LHCN-M2 (cell line): ENCODE results near the gene GPANK1. TPM values are rescaled to one million over a fixed set of nuclear protein-coding genes. Genes with fewer than 3 reads are reported as not detected.
A peak's percentile ranks its signal among the peaks of the same experiment; 100 is the strongest.
"Not testable (repeated sequence)": the region's sequence is repeated elsewhere in the genome, so short reads cannot be mapped to it uniquely, and the experiment has no call there.

Source experiments
- DNase-seq: peaks from one replicate; pipeline ENCODE4 v3.0.0-alpha.2; 2012; ENCODE audit warnings: low read depth
- polyA plus RNA-seq: library from polyadenylated mRNA; unstranded; fragments of >200 nt; gene quantifications from one replicate; pipeline ENCODE4 v1.2.1, GENCODE V29; 2012; ENCODE audit warnings: missing spikeins
- total RNA-seq: library from RNA; depleted of rRNA; stranded (reverse); fragments of >200 nt; gene quantifications from 2 replicates; pipeline ENCODE4 v1.2.3, GENCODE V29; 2014; rRNA removed

The GPANK1 gene
- 28.5 and 31.2 TPM in 2 replicates for total RNA-seq
- polyA plus RNA-seq: 18.4 TPM

DNA sequence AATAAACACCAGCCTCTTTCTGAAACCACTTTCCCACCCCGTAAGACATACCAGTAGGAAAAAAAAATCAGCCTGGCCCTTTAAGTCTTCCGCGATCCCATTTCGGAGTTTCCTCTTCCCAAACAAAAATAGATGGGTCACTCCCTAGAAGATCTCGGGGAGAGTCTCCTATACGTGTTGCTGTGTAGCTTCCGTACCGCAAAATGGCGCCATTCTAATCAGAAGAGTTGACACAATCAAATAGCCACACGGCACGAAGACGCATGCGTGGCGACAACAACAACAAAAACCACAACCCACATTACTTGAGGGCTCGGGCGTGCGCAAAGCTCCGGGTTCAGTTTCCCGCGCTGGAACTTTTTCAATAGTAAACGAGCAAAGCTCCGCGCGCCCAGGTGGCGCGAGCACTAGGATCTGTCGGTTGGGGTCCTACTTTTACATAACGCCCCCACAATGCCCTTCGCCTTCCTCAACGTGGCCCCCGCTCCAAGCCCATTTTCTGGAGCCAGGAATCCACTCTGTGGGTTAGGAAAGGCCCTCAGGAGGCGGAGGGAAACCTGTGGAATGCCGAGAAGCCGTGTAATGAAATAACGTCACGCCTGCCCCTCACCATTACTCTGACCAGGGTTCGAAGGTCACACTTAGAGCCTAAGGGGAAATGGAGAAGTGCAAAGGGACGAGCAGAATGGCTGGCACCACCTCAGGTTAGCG lies at the start of gene GPANK1:
Gene GPANK1, minus strand, starts transcription at position 208 of the 711 bp plus-strand sequence. CDS start 519 bp downstream, outside the sequence.
- DNase-seq: peak; percentile 97

DNA sequence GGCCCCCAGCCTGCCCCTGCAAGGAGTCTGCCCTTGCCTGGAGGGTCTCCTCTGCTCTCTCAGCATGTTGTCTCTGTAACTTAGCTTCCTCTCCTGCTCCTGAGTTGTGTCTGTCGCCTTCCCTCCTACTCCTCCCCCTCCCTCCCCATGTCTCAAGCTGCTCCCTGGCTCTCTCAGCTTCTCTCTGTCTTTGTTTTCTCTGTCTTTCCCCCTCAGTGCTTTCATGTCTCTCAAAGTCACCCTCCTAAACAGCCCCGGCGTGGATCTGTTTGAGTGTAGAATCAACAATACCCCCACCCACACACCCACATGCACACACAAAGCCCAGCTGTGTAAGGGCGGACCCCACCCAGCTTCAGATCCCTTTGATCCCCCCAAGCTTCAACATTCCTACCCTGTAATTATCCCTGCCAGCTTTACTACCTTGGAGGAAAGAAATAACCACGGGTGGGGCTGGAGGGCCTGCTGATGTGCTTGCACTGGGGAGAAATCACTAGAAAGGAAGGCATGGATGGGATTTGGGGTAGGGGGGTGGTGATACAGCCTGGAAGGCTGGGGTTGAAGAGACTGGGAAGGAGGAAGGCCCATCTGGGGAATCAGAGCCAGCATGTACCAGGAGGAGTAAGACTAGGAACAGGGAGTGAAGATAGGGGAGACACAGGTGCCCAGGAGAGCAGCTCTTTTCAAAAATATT lies 49.3 kb upstream of the GPANK1 start:
- no peak for DNase-seq

DNA sequence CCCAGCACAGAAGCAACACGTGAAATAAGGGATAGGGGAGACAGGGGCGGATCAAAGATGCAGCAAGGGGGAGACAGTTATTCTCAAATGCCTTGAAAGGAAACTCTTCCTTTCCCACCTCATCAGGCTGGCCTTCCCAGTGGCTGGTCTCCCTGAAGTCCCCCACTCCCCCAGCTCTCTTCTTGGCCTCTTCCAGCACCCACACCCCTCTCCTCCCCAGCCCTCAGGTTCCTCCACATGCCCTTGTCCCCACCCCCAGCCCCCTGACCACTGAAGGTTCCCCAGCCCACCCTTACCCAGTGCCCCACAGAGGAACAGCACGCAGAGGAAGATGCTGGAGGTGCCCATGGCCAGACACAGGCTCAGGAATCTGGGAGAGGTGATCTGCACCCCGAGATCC lies 48.7 kb upstream of the GPANK1 start:
- no peak for DNase-seq

DNA sequence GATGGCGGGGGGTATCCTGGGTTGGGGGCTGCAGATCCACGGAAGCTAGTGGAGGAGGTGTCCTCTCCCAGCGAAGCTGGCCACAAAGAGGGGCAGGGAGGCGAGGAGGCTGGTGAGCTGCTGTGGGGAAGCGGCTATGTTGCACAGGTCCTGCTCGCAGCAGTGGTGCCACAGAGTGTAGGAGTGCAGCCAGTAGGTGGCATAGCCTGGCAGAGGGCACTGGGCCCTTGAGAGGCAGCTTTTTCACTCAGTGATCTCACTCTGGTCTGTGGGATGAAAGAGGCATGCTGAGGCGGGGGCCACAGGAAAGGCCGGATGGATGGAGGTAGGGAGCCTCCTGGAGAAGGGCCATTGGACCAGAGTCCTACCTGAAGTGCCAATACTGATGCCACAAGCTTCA lies 47.5 kb upstream of the GPANK1 start:
- DNase-seq: no peak

DNA sequence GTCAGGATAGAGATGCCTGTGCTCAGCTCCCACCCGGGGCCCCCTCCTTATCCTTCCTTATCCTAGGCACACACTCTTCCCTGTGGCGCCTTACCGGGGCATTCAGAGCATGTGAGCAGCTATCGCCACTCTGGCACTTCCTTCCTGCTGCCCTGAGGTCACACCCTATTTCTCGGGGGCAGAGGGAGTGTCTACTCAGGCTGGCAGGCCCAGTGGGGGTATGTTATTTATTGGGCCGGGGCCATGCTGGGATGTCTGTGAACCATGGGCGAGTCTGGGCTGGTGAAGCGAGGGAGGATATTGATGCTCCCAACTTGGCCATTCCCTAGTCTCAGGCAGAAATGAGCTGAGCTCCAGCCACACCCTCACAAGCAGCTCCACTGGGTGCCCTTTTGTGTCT lies 46.4 kb upstream of the GPANK1 start:
- DNase-seq: no peak

DNA sequence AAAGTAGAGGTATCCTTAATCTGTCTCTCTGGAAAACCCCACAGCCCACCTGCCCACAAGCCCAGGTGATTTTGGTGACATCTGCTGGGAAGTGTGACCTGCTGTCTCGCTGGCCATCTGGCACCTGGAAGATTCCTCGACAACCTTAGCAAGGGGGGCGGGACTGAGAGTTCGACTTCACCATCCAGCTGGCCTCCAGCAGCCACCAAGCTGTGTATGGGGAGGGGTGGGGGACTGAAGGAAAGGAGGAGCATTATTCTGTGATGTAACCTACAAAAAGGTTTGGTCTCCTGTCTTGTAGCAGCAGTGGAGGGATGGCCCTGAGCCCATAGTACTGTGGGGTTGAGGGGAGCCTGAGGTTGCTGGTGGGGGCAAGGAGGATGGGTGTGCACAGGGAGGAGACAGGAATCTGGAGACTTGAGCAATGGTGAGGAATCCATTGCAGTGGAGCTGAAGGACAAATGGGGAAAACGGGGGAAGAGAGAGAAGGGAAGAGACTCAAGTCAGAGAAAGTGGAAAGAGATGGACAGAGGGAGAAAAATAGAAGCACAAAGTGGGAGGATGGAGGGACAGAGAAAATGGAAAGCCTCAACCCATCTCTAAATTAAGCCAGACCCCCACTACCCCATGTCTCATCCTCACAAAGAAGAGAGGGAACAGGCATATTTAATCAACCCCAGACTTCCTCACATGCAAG lies 45.9 kb upstream of the GPANK1 start:
- DNase-seq: no peak

DNA sequence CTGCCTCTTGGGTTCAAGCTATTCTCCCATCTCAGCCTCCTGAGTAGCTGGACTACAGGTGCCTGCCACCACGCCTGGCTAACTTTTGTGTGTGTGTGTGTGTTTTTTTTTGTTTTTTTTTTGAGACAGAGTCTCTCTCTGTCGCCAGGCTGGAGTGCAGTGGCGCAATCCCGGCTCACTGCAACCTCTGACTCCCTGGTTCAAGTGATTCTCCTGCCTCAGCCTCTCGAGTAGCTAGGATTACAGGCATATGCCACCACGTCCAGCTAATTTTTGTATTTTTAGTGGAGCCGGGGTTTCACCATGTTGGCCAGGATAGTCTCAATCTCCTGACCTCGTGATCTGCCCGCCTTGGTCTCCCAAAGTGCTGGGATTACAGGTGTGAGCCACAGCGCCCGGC lies 44.4 kb upstream of the GPANK1 start:
- DNase-seq: not testable (repeated sequence)

DNA sequence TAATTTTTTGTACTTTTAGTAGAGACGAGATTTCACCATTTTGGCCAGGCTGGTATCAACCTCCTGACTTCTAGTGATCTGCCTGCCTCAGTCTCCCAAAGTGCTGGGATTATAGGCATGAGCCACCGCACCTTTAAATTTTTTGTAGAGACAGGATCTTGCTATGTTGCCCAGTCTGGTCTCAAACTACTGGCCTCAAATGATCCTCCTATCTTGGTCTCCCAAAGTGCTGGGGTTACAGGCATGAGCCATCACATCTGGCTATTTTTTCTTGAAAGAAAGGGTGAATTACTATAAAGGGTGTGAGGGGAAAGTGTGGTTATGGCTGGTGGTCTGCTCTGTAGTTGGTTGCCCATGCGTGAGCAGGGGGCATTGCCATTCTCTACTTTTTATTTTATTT lies 43.4 kb upstream of the GPANK1 start:
- no peak for DNase-seq

DNA sequence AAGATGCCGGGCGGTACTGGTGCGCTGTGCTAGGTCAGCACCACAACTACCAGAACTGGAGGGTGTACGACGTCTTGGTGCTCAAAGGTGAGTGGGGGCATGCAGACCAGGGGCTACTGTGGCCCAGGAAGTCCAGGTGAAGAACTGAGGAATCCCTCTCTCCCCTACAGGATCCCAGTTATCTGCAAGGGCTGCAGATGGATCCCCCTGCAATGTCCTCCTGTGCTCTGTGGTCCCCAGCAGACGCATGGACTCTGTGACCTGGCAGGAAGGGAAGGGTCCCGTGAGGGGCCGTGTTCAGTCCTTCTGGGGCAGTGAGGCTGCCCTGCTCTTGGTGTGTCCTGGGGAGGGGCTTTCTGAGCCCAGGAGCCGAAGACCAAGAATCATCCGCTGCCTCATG lies 42.9 kb upstream of the GPANK1 start:
- no peak for DNase-seq

DNA sequence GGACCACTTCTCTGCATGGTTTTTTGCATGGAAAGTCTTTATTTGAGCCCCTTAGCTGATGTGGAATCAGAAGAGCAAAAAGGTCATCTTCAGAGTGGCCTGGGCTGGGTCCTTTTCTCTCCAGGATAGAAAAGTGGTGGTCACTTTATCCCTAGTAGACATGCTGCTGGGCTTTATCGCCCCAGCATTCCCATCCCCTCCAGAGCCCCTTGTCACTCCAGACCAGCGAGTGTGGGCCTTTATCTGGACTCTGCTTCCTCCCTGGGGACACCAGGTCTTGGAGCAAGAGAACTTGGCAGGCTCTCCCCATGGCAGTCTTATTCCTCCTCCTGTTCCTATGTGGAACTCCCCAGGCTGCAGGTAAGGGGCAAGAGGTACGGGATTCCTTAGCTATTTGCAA lies 41.8 kb upstream of the GPANK1 start, which contains the start of gene LY6G6F:
Gene LY6G6F, plus strand, starts transcription at position 268 of the 400 bp plus-strand sequence. Its CDS starts 41 bp downstream, at position 309.
- no peak for DNase-seq

DNA sequence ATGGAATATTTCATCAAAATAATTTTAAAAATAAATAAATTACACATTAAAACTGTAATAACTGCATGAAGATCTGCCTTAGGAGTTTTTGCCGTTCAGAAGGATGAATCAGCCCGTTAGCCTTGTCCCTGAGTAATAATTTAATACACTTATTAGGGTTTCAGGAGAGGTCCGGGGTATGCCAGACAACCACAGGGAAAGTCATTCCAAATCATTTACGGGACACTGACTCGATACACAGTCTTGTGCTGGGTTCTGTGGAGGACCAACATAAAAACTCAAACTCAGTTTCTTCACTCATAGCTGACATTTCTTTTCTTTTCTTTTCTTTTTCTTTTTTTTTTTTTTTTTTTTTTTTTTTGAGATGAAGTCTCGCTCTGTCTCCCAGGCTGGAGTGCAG lies 41.1 kb upstream of the GPANK1 start:
- DNase-seq: no peak

DNA sequence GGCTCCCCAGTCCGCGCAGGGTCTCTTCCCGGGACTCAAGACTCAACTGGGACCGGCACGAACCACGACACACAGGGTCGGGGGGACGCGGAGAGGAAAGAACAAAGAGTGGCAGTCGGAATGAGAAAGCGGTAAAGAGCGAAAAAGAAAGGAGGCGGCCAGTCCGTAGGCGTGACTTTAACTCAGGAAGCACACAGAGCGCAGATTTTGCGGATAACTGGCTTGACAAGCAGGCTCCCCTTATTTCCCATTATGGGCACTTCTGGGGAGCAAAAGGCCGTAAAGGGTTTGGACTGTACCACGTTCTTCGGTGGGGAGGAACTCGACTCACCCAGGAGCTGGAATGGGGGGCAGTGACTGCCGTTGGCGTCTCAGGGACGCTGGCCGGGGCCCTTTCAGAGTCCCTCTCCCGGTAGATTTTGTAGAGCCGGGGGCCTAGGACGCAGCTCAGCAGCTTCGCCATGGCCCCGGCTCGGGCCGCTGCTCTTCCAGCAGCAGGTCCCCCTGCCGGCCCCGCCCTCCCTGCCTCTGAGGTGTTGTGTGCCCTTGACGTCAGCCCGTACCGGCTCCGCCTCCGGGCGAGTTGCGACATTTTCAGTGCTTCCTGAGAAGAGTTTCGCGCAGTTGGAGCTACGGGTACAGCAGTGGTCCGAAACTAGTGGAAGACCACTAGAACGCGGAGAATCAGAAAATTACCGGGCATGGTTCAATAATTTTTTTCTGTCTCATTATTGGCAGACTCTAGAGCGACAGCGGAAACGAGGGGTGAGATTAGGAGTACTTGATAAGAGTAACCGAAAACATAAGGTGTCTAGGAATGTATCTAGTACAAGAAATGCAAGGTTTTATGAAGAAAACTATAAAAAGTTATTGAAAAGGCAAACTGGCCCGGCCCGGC lies 38.3 kb upstream of the GPANK1 start, which contains the start of gene ABHD16A:
Gene ABHD16A, minus strand, starts transcription at position 506 of the 898 bp plus-strand sequence. Its CDS starts 43 bp downstream, at position 463.
- peak; percentile 98 for DNase-seq

DNA sequence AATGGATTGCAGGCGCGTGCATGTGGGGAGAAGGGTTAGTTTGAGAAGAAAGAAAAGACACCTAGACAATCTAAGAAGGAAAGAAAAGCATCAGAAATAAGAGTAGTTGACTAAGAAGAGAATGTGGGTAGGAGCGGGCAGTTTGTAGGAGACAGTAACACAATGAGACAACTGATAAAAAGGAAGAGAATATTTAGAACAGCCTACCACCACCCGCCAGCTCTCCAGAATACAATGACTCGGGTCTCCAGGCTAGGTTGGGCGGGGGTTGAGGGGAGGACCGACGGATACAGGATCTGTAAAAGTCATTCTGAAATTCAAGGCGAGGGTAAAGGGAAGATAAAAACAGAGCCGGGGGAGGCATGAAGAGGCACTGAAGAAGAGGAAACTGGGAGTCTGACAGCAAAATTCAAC lies 37.6 kb upstream of the GPANK1 start:
- DNase-seq: no peak

DNA sequence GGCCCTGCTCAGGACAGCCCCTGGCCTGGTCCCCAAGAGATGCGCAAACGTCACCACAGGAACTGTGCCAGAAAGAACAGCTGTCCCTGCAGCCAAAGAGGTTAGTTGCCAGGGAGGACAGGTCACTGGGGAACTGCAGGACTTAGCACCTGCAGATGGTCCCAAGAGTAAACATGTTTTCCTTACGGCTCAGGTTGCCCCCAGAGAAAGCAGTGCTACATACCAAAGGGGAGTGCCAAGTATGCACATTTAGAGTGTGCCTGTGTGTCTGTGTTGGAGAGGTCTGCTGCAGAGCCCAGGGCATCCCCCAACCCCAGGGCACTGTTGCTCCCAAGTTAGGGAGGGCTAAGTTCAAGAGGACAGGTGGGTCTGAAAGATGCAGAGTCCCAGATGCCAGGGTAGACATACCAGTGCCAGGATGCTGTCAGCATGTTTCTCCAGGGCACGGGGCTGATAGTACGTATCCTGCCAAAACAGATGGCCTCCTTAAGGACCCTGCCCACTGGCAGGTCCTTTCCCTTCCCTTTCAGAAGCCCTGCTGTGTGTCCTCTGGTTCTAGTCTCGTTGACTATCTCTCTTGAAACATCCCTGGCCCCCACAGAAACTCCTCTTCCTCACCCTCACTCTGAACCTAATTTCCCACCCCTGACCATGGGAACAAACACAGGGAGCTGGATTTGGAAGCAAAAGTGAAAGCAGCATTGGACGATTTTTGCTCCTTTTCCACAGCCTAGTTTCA lies 37.0 kb upstream of the GPANK1 start:
- DNase-seq: peak; percentile 63

DNA sequence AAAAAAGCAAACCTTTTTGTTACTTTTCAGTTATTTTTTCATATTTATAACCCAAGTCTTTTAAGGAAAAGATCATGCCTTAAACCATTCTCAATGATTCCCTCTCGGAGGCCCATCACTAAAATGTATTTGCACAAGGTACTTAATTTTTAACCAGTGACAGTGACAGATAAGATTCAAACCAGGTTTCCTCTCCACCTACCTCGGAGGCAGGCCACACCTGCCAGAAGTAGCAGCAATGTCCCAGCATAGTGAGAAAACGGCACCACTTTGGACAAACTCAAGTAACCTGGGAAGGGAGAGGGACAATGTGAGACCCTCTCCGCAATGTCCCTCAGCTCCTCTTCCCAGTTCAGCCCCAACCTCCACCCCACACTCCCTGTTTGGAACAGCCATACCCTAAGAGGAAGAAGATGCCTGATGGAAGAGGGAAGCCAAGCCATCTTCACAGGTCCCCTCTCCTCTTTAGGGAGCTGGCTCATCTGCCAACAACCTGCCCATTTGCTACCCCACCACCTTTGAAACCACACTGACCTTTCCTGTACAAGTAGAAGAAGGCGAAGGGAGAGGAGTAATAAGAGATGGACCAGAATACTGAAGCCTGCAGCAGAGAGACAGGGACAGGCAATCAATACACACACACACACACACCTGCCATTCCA lies 36.1 kb upstream of the GPANK1 start:
- DNase-seq: no peak

DNA sequence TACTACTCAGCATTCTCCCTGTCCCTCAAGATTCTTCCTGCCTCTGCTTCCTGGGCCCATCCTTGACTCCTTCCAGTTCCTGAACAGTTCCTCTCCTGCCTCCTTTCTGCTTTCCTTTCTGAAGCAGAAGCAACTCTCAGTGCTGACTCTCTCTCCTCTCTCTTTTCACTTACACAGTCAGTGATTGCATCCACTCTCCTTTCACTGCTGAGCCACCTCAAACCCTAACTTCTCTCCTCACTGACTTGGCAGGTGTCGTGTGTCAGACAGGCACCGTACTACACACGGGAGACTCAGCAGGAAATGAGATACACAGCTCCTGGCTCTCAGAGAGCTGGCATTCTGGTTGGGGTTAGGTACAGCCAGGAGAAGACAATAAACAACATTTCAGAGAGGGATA lies 32.8 kb upstream of the GPANK1 start:
- no peak for DNase-seq

DNA sequence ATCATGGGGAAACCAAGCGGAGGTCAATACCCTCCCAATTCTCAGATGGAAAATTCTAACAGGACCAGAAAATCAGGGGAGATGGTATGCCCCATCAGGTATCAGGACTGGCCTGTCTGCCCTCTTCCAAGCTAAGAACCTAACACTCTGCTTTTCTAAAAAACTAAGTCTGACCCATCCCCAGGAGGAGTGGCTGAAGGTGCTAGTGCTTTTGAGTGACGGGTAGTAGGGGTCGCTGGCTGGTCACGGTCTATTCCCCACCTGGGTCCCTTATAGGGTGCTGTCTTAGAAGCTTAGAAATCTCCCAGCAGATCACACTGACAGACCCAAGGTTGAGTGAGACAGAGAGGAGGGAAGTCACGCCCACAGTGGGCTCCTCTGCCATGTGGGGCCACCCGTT lies 28.7 kb upstream of the GPANK1 start:
- DNase-seq: no peak

DNA sequence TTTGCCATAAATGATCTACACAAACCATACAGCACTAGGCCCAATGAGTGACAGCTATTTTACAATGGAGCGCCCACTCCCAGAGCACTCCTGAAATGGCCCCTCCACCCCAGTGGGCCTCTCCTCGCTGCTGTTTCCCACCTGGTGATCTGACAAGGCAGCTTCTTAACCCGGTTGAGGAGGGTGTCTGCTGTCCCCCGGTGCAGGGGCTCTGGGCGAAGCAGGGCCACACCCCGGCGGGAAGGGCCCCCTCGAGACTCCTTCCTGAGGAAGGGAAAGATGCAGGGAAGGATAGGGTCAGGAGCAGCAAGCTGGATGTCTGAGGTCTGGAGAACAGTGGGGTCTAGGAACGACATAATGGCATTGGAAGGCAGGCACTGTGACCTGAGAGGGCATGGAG lies 28.1 kb upstream of the GPANK1 start:
- no peak for DNase-seq

DNA sequence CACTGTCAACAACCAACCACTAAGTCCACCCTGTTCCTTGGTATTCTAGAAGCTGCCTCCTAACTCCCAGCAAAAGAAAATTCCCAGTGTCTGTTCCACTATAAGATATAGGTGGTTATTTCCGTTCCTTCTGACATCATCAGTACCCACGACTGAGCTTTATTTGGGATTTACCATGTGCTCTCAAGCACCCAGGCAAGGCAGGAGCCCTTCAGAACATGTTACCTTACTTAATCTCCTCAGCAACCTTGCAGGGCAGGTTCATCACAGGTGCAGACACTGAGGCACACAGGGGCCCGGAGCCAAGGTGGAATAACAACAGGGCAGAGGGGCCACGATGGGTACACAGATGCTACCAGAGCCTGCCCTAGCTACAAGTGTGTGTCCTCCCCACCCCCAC lies 27.6 kb upstream of the GPANK1 start:
- no peak for DNase-seq

DNA sequence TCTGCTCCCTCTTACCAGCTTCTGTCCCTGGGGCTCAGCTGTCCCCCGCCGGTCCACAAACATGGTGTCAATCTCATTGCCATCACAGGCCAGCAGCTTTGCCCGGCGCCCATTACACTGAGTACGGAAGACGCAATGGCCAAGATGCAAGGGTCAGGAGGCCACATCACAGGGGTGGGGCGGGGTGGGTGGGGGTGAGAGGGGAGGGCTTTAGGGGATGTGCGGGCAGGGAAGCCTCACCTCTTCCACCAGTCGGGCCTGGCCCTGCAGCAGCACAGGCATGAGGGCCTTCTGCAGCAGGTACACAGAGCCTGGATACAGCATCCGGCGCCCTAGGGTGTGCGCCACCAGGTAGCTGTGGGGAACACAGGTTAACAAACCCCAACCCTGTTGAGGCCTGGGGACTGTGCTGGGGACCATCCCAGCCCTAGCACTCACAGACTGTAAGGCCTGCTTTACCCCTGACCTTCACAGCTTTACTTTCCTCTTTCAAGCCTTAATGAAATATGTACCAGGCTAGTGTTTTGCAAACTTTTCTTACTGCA lies 26.8 kb upstream of the GPANK1 start:
- no peak for DNase-seq
